NCI-H82 treated with DMSO at 0.1 percent for 48 hours (cell line): ENCODE measurements around the gene BRD9.
"Not testable (repeated sequence)": the region's sequence is repeated elsewhere in the genome, so short reads cannot be mapped to it uniquely, and the experiment has no call there.

Experiments used
- DNase-seq: peaks from one replicate; lab custom pipeline; 2025; ENCODE audit not compliant: unreplicated experiment; lab: John Stamatoyannopoulos, UW

BRD9 gene

GRCh38 chr5:846602-847091 is 46.0 kb downstream of the BRD9 start:
- not testable (repeated sequence) for DNase-seq

- DNase-seq = not testable (repeated sequence)
Observed at GRCh38 chr5:845676-846601, 46.7 kb downstream of the BRD9 start.

DNA sequence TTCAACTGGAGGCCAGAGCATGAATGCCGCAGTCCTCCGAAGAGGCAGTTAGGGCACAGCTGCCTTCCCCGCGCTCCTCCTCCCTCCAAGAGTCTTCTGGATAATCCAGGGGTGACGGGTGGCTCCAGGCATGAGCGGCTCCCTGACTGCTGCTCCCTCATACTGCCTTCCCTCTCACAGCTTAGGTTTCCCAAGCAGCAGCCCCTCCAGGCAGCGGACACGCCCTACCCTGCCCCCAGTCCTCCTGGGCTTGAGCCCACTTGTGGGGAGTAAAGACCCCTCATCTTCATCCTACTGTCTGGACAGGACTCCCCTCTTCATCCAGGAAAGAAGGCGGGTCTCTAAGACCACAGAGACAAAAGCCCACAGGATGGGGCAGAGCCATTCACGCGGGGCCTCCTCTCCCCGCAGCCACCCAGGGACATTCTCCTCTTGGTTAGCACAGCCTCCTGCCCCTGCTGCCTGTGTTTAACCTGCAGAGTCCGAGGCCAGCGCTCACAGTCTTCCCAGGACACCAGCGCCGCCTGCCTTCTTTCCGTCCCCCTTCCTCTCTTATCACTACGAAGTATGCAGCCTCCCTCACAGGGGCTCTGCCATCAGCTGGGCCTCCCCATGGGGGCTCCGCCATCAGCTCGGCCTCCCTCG is 47.4 kb downstream of the BRD9 start:
- DNase-seq = not testable (repeated sequence)

GRCh38 chr5:844426-844825 is 48.2 kb downstream of the BRD9 start:
- not testable (repeated sequence) for DNase-seq

GRCh38 chr5:843926-844325 is 48.7 kb downstream of the BRD9 start:
- DNase-seq = not testable (repeated sequence)

DNA sequence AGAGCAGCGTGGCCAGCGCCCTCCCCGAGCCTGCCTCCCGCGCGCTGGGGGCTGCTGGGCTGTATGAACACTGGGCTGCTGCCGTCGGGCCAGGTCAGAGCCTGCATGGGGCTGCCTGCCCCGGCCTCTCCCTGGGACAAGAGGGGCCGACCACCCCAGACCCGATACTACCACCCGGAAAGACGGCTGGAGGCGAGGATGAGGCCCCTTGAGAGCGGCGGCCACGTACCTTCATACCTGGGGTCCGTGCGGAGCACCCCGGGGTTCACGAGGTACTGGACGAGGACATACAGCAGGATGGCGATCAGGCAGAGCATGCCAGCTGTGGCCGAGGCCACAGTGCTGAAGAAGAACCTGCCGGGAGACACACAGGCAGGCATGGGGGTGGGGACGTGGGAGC is 49.2 kb downstream of the BRD9 start:
- not testable (repeated sequence) for DNase-seq

DNA sequence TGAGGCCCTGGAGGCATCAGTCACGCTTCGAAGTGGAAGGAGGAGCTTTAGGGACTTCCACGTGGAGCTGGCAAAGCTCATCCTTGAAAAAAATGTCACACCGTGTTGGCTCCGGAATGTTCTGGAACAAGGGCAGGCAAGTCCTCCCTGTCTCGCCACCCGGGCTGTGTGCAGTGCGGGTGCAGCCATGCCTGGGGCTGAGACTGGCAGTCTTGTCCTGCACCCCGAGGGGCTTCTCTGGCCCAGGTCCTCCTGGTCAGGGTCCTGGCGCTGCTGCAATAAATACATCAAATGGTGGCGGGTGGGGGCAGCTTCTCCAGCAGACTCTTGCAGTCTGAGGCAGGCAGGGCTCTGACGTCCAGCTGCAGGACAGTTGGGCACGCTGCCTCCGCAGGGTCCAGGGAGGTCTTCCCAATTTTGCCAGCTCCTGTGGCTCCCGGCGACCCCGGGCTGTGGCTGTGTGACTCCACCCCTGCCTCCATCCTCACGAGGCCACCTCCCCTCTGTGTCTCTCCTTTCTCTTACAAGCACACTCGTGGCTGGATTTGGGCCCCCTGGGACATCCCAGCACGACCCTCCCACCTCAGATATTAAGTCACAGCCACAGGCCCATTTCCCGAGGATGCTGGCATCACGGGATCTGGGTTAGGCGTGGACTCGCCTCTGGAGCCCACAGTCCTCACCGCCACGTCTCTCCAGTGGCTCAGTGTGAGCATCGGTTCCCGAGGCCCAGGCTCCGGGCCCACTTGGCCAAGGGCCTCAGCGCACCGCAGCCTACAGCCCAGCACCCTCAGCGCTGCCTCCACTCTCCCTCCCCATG is 50.0 kb downstream of the BRD9 start:
- not testable (repeated sequence) for DNase-seq

GRCh38 chr5:841531-842401 is 50.8 kb downstream of the BRD9 start:
- DNase-seq = not testable (repeated sequence)

DNA sequence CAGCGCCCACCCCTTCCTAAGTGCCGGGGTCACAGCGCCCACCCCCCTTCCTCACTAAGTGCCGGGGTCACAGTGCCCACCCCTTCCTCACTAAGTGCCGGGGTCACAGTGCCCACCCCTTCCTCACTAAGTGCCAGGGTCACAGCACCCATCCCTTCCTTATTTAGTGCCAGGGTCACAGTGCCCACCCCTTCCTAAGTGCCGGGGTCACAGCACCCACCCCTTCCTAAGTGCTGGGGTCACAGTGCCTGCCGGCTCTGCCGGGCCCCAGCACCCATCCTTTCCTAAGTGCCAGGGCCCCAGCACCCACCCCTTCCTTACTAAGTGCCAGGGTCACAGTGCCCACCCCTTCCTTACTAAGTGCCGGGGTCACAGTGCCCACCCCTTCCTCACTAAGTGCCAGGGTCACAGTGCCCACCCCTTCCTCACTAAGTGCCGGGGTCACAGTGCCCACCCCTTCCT is 51.6 kb downstream of the BRD9 start:
- not testable (repeated sequence) for DNase-seq

- DNase-seq = not testable (repeated sequence)
Observed at GRCh38 chr5:840118-840973, 52.3 kb downstream of the BRD9 start.

- DNase-seq = not testable (repeated sequence)
Observed at GRCh38 chr5:838431-838851, 54.2 kb downstream of the BRD9 start.

DNA sequence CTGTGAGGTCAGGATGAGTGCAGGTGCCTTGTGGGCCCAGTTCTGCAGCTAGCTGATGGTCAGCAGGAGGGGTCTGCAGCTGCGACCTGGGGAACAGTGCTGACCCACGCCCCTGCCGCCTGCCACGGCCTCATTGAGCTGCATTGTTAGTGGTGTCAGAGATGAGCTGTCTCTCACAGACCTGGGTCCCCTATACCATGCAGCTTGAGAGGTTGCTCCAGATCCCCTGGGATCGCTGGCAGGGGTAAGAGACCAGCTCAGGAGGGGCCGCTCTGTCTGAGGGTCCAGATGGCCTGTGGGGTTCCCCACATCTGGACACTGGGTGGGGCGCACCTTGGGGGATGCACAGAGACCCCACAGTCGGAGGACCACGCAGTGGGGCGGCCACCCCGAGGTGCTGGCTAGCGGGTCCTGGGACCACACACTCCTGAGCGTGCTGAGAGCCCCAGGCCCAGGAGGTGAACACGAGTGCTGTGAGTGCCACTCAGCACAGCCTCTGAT is 54.9 kb downstream of the BRD9 start:
- not testable (repeated sequence) for DNase-seq

DNA sequence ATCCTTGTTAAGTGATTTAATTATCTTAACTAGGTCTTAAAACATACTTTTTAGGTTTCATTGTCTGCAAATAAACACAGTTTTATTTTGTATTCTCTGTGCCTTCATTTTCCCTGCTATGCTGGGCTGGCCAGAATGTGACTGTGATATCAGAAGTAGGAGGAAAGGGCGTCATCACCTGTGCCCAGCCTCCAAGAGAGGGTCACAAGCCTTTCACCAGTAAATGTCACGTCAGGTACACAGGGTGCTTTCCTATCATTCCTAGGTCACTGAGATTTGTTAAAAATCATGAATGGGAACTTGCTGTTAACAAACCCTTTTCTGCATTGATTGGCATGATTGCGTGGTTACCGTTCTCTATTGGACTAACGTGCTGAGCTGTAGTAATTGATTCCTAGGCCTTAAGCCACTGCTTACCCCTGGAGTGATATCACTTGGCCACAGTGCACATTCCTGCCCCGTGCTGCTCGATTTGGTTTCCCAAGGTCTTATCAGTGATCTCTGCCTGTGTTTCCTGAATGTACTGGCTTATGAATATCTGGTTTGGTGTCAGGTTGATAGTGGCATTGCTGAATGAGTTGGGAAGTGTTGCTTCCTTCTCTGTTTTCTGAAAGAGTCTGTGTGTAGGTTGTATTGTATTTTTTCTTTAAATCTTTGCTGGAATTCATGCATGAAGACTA is 56.5 kb downstream of the BRD9 start:
- DNase-seq = not testable (repeated sequence)

DNA sequence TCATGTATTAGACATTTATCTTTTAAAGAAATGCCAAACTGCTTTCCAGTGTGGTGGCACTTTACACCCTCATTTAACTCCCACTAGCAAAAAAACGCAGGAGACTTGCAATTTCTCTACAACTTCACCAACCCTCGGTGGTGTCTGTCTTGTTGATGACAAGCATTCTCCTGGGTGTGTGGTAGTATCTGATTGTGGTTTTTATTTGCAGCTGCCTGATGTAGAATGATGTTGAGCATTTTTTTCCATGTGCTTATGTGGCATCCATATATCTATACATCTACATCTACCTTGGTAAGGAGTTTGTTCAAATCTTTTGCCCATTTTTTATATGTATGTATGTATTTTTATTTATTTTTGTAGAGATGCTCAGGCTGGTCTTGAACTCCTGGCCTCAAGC is 58.6 kb downstream of the BRD9 start:
- not testable (repeated sequence) for DNase-seq

DNA sequence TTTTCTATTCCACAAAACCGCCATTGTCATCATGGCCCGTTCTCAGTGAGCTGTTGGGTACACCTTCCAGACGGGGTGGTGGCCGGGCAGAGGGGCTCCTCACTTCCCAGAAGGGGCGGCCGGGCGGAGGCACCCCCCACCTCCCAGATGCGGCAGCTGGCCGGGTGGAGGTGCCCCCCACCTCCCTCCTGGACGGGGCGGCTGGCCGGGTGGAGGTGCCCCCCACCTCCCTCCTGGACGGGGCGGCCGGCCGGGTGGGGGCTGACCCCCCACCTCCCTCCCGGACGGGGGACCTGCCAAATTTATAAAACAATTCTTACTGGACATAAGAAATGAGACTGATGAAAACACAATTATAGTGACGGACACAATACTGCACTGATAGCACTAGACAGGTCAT is 64.4 kb downstream of the BRD9 start:
- DNase-seq = not testable (repeated sequence)

DNA sequence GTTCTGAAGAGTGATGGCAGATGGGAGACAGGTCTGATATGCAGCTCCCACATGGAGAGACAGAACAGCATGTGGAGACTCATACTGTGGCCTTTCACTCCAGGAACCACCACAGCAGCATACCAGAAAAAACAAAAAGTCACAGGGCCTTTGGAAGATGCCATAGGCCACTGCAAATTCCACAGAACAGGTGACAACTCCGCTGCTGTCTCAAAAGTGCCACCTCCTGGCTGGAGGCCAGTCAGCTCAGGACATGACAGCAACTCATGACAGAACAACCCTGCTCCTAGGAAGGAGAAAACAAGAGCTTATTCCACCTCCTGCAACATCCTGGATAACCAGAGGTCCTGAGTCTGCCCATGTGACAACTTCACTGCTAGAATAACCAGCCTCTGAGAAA is 67.1 kb downstream of the BRD9 start:
- not testable (repeated sequence) for DNase-seq

DNA sequence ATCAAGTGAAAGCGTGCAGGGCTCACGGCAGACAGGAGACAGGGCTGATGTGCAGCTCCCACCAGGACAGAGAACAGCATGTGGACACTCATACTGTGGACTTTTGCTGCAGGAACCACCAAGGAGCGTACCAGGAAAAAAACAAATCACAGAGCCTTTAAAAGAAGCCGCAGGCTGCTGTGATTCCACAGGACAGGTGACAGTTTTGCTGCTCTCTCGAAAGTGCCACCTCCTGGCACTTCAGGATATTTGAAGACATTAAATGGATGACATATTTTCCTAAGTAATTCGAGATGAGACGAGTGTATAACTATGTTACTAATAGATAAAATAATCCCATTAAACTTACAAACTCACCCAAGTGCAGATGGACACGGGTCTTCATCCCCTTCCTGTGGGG is 71.1 kb downstream of the BRD9 start:
- DNase-seq = no peak

GRCh38 chr5:820245-820644 is 72.4 kb downstream of the BRD9 start:
- DNase-seq = no peak
